Pancreas (tissue), 10 donors: Measurements from ENCODE around the gene FLT3LG. TPM values are rescaled to one million over a fixed set of nuclear protein-coding genes. Genes with fewer than 3 reads are reported as not detected.
A peak's percentile ranks its signal among the peaks of the same experiment; 100 is the strongest.

ENCODE experiments used
- ATAC-seq, 4 donors: fragments of 200-7000 bp; cut with Tn5 transposase; one replicate each; pipeline versions ENCODE4 v1.8.0 to v1.9.1; 2020; ENCODE audit warnings: mild to moderate bottlenecking in 4 of 4, moderate library complexity in 4 of 4
- DNase-seq, 6 donors: peaks; one replicate each; pipeline ENCODE4 v3.0.0-alpha.2; 2020
- FAIRE-seq: peaks from 2 replicates; lab custom pipeline; 2012; peaks lifted over from hg19 to GRCh38; lab: Jason Lieb, UNC
- H3K27ac ChIP-seq, 4 donors: fragments of 200-600 bp; sonication (generic); 1 replicate in 3 of 4; 2 replicates in 1 of 4; pipeline versions ENCODE4 v1.5.0 to v1.8.0; 2020
- H3K27me3 ChIP-seq, 4 donors: fragments of 200-600 bp; one replicate each; pipeline ENCODE4 v1.8.0; 2021
- H3K36me3 ChIP-seq, 3 donors: fragments of 200-600 bp; sonication (generic) in 1 of 3; one replicate each; pipeline versions ENCODE4 v1.5.0 to v1.8.0; 2020 to 2021
- H3K4me1 ChIP-seq, 3 donors: fragments of 200-600 bp; one replicate each; pipeline ENCODE4 v1.8.0; 2021
- H3K4me3 ChIP-seq, 4 donors: fragments of 200-600 bp; sonication (generic) in 2 of 4; one replicate each; pipeline versions ENCODE4 v1.5.0 to v1.8.0; 2020 to 2021
- H3K9me3 ChIP-seq, 4 donors: fragments of 200-600 bp; one replicate each; pipeline ENCODE4 v1.8.0; 2021
- CTCF ChIP-seq, 4 donors: fragments of 200-600 bp; sonication (generic) in 3 of 4; IDR thresholded peaks; one replicate each; pipeline versions ENCODE4 v1.5.0 to v1.8.0; 2021; ENCODE audit warnings: antibody characterized with exemption in 4 of 4
- WGBS, 2 donors: extraction: QIAGEN DNeasy Blood & Tissue Kit; methylation state at CpG; one replicate each; pipeline ENCODE4 v1.1.7; 2013; 5-methylcytosine and 5-hydroxymethylcytosine counted together
- intact Hi-C, 3 donors: fragments of 100-400 bp; cut with DNase I; formaldehyde crosslinking; loops; one replicate each; pipeline versions ENCODE4 v1.11.1 to v1.14.2; 2022
- polyA plus RNA-seq, 2 donors: library from polyadenylated mRNA; stranded (reverse); fragments of 200-250 nt; gene quantifications; one replicate each; pipeline ENCODE4 v1.2.3, GENCODE V29; 2013
- total RNA-seq, 6 donors: library from RNA; stranded (reverse); fragmentation: NEBNext Ultra II Directional in 4 of 6; extraction: Animal tissue kit (Norgen Biotek cat#: 25700) in 4 of 6; gene quantifications; one replicate each; pipeline versions ENCODE4 v1.2.1 to v1.2.4, GENCODE V29; 2021 to 2023
- donor health status: healthy with polysubstance abuse.
- donor health status: DM: no; HTN: no; CAD: no; lungs with moderate emphysema.
- donor health status: DM: no; HTN: no; CAD: no.
- donor health status: control.
- donor health status: control.
- donor health status: Bipolar disorder and iron deficiency.
- donor health status: DM: yes; HTN: yes; CAD: no.
- donor health status: DM: no; HTN: no; CAD: no.
- donor health status: DM: no; HTN: no; CAD: no.
- donor health status: DM: yes; HTN: yes; CAD: no.

Gene FLT3LG
- total and polyA plus RNA-seq, 8 donors, result 0.79 to 8.4 (median 2.7) TPM

- Histone ChIP-seq H3K4me1 (peaks cover 0 to 6% (median 0%) of the 10 kb centered on the region in 3 donors), H3K27me3 (peaks cover 0 to 59% (median 0%) of the 10 kb centered on the region in 4 donors), H3K4me3 (no peak overlapping the region), H3K9me3 (no peaks in the 10 kb centered on the region), H3K36me3 (no peaks in the 10 kb centered on the region), H3K27ac (no peak overlapping the region)
- TF ChIP-seq CTCF (IDR thresholded peaks at IDR 0.05), result no peak
- 42 to 53% methylated on average over 26 to 29 of the region's 29 CpGs for WGBS, 2 donors
- FAIRE-seq (no peak), ATAC-seq (no peak), DNase-seq (no peak)
- intact Hi-C loops, result no loop called here
Measured at GRCh38 chr19:49431330-49431749, 42.7 kb upstream of the FLT3LG start.

- H3K4me1 ChIP-seq, result peaks cover 0 to 6% (median 0%) of the 10 kb centered on the region in 3 donors
- H3K9me3 ChIP-seq, result no peaks in the 10 kb centered on the region
- no peak for TF ChIP-seq CTCF (IDR thresholded peaks at IDR 0.05)
- WGBS, 2 donors, result 12% methylated on average over 61 to 63 of the region's 63 CpGs
- no peaks in the 10 kb centered on the region for H3K36me3 ChIP-seq
- peak in 1 of 4 donors; percentile 49 for ATAC-seq
- H3K4me3 ChIP-seq, result no peak overlapping the region
- peaks cover 0 to 50% (median 0%) of the 10 kb centered on the region in 4 donors for H3K27me3 ChIP-seq
- DNase-seq, result peak in 1 of 6 donors; percentile 73
- intact Hi-C loops, result no loop called here
- FAIRE-seq, result no peak
- H3K27ac ChIP-seq, result no peak overlapping the region
Measured at GRCh38 chr19:49432141-49433073, 41.6 kb upstream of the FLT3LG start.

DNA sequence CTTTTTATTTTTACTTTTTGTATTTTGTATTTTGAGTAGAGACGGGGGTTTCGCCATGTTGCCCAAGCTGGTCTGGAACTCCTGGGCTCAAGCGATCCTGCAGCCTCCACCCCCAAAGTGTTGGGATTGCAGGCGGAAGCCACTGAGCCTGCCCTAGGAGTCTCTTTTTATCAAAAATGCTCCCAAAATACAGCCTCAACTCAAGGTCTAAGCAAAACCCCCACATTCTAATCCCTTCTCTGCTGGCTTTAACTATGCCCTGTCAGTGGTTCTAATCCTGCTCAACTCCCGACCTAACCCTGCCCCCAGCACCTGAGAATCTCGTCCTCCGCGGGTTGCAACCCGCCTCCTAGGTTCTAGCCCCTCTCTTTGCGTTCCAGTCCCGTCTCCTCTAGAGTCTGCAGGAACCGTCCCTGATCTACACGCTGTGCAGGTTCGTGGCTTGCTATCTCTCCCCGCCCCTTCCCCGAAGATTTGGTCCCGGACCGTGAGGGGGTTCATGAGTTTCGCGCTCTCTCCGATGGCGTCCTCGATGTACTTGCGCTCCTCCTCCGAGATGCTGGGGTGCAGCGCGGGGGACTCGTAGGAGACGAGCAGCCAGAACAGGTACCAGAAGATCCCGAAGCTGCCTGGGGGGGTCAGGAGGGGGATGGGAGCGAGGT is 40.6 kb upstream of the FLT3LG start:
- H3K9me3 ChIP-seq, result no peaks in the 10 kb centered on the region
- H3K27ac ChIP-seq, result no peak overlapping the region
- H3K36me3 ChIP-seq, result no peaks in the 10 kb centered on the region
- no peak for TF ChIP-seq CTCF (IDR thresholded peaks at IDR 0.05)
- intact Hi-C loops, result no loop called here
- FAIRE-seq (no peak), DNase-seq (no peak), ATAC-seq (no peak)
- peaks cover 0 to 40% (median 0%) of the 10 kb centered on the region in 4 donors for H3K27me3 ChIP-seq
- no peaks in the 10 kb centered on the region for H3K4me1 ChIP-seq
- H3K4me3 ChIP-seq, result no peak overlapping the region
- 20 to 21% methylated on average over 31 of the region's 31 CpGs for WGBS, 2 donors

- DNase-seq (no peak), FAIRE-seq (no peak), ATAC-seq (no peak)
- Histone ChIP-seq H3K36me3 (no peaks in the 10 kb centered on the region), H3K27ac (no peak overlapping the region), H3K27me3 (peaks cover 0 to 37% (median 0%) of the 10 kb centered on the region in 4 donors), H3K4me3 (no peak overlapping the region), H3K9me3 (no peaks in the 10 kb centered on the region), H3K4me1 (no peaks in the 10 kb centered on the region)
- intact Hi-C loops, result loop anchor here in 2 of 3 donors (5.0 kb wide), 1 partner anchor 38 kb away; no protein-coding TSS in a partner anchor
- TF ChIP-seq CTCF (IDR thresholded peaks at IDR 0.05), result no peak
- WGBS, 2 donors, result 74 to 82% methylated on average over 18 of the region's 18 CpGs
Measured at GRCh38 chr19:49434907-49435583, 39.0 kb upstream of the FLT3LG start.
